Esophagus squamous epithelium (tissue), 4 donors: ENCODE results near the gene CENPM.

Experiments used
- POLR2A ChIP-seq, 4 donors: fragments of 450-650 bp; IDR thresholded peaks; one replicate each; pipeline ENCODE4 v1.6.1; 2017; ENCODE audit warnings: antibody characterized with exemption in 4 of 4, mild to moderate bottlenecking in 4 of 4, moderate library complexity in 3 of 4
- TF ChIP-seq, protein P1 (sequence below), 6 experiments: fragments of 450-650 bp in 4 of 6; fragments of 200-600 bp in 2 of 6; sonication (generic) in 2 of 6; IDR thresholded peaks; one replicate each; pipeline ENCODE4 v1.5.1; 2016 to 2019; ENCODE audit warnings: antibody characterized with exemption in 6 of 6, mild to moderate bottlenecking in 4 of 6, moderate library complexity in 4 of 6

DNA sequence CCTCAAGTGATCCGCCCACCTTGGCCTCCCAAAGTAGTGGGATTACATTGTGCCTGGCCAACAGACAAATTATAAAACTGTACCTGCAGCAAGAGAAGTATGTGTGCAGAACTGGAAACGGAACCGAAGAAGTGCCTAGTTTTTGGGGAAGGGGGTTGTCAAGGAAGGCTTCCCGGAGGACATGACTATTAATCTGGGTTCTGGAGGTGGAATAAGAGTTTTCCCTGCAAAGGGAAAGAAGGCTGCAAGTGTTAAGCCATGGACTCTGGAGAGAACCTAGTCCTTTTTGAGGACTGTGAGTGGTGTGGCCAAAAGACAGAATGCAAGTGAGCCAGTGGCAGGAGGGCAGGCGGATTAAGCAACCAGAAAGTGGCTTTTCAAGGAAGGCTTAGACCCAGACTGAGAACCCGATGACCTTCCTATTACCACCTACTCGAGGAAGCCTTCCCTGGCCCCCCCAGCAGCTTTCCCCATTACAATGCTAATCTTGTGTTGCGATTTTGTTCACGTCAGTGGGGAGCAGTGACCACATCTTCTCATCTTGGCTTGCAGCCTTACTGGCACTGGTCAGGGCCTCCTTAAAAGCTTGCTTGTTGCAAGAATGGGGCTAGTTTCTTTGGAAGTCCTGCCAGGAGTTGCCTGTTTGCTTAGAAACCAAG is 16.6 kb upstream of the CENPM start:
- TF ChIP-seq, protein P1, sequence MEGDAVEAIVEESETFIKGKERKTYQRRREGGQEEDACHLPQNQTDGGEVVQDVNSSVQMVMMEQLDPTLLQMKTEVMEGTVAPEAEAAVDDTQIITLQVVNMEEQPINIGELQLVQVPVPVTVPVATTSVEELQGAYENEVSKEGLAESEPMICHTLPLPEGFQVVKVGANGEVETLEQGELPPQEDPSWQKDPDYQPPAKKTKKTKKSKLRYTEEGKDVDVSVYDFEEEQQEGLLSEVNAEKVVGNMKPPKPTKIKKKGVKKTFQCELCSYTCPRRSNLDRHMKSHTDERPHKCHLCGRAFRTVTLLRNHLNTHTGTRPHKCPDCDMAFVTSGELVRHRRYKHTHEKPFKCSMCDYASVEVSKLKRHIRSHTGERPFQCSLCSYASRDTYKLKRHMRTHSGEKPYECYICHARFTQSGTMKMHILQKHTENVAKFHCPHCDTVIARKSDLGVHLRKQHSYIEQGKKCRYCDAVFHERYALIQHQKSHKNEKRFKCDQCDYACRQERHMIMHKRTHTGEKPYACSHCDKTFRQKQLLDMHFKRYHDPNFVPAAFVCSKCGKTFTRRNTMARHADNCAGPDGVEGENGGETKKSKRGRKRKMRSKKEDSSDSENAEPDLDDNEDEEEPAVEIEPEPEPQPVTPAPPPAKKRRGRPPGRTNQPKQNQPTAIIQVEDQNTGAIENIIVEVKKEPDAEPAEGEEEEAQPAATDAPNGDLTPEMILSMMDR (IDR thresholded peaks at IDR 0.05): no peak
- no peak for TF ChIP-seq POLR2A (IDR thresholded peaks at IDR 0.05)
